SK-N-SH treated with all-trans-retinoic acid at 6 μM for 48 hours (cell line): Measurements from ENCODE around the gene ZSWIM9.

Source experiments
- ARNTL ChIP-seq: fragments of 450-650 bp; formaldehyde crosslinking; IDR thresholded peaks from 2 replicates; pipeline ENCODE4 v1.5.0; 2020; ENCODE audit warnings: low read depth, mild to moderate bottlenecking, moderate library complexity, borderline replicate concordance
- BACH2 ChIP-seq: fragments of 250-450 bp; sonication (Bioruptor Pico); IDR thresholded peaks from 2 replicates; pipeline ENCODE4 v1.9.0; 2021; ENCODE audit warnings: mild to moderate bottlenecking, borderline replicate concordance
- CREB5 ChIP-seq: fragments of 250-450 bp; sonication (Bioruptor Pico); IDR thresholded peaks from 2 replicates; pipeline ENCODE4 v1.5.1; 2020; ENCODE audit warnings: low read depth, mild to moderate bottlenecking, moderate library complexity
- CSDC2 ChIP-seq: fragments of 250-450 bp; sonication (Bioruptor Pico); IDR thresholded peaks from 2 replicates; pipeline ENCODE4 v1.5.0; 2020; ENCODE audit warnings: mild to moderate bottlenecking, moderate library complexity
- ESRRG ChIP-seq: fragments of 250-450 bp; sonication (Bioruptor Pico); IDR thresholded peaks from 2 replicates; pipeline ENCODE4 v1.6.1; 2021; ENCODE audit warnings: mild to moderate bottlenecking
- GLIS3 ChIP-seq: fragments of 250-450 bp; sonication (Bioruptor Pico); IDR thresholded peaks from 2 replicates; pipeline ENCODE4 v1.5.0; 2020; ENCODE audit warnings: mild to moderate bottlenecking, moderate library complexity
- PPARA ChIP-seq: fragments of 250-450 bp; sonication (Bioruptor Pico); IDR thresholded peaks from 2 replicates; pipeline ENCODE4 v1.5.0; 2020; ENCODE audit warnings: mild to moderate bottlenecking, borderline replicate concordance
- SNAI2 ChIP-seq: fragments of 250-450 bp; sonication (Bioruptor Pico); IDR thresholded peaks from 2 replicates; pipeline ENCODE4 v1.5.0; 2020; ENCODE audit warnings: mild to moderate bottlenecking, moderate library complexity
- TOX ChIP-seq: fragments of 250-450 bp; sonication (Bioruptor Pico); IDR thresholded peaks from 2 replicates; pipeline ENCODE4 v1.8.0; 2021; ENCODE audit warnings: mild to moderate bottlenecking, moderate library complexity, borderline replicate concordance
- ZFP30 ChIP-seq: fragments of 450-650 bp; formaldehyde crosslinking; IDR thresholded peaks from 2 replicates; pipeline ENCODE4 v1.5.0; 2022; ENCODE audit warnings: mild to moderate bottlenecking, moderate library complexity
- ZNF565 ChIP-seq: fragments of 450-650 bp; formaldehyde crosslinking; conservative IDR thresholded peaks from 2 replicates; pipeline ENCODE4 v1.5.0; 2020; ENCODE audit warnings: low read depth, mild to moderate bottlenecking, moderate library complexity
- ZNF8 ChIP-seq: fragments of 450-650 bp; formaldehyde crosslinking; IDR thresholded peaks from 2 replicates; pipeline ENCODE4 v1.5.0; 2020; ENCODE audit warnings: mild to moderate bottlenecking, moderate library complexity
- TF ChIP-seq, protein P1 (sequence below): fragments of 250-450 bp; sonication (Bioruptor Pico); IDR thresholded peaks from 2 replicates; pipeline ENCODE4 v1.8.0; 2020; ENCODE audit warnings: mild to moderate bottlenecking, moderate library complexity, borderline replicate concordance

GRCh38 chr19:48196321-48196763, 25.9 kb downstream of the ZSWIM9 start:
- no peak for TF ChIP-seq PPARA
- TF ChIP-seq ZNF8: no peak
- TF ChIP-seq TOX (CRISPR knock-in tag): no peak
- no peak for TF ChIP-seq SNAI2 (CRISPR knock-in tag)
- no peak for TF ChIP-seq BACH2 (CRISPR knock-in tag)
- TF ChIP-seq GLIS3 (CRISPR knock-in tag): no peak
- TF ChIP-seq ZFP30 (CRISPR knock-in tag): no peak
- no peak for TF ChIP-seq ZNF565
- TF ChIP-seq CSDC2 (CRISPR knock-in tag): no peak
- no peak for TF ChIP-seq CREB5 (CRISPR knock-in tag)
- no peak for TF ChIP-seq ARNTL (CRISPR knock-in tag)
- TF ChIP-seq, protein P1, sequence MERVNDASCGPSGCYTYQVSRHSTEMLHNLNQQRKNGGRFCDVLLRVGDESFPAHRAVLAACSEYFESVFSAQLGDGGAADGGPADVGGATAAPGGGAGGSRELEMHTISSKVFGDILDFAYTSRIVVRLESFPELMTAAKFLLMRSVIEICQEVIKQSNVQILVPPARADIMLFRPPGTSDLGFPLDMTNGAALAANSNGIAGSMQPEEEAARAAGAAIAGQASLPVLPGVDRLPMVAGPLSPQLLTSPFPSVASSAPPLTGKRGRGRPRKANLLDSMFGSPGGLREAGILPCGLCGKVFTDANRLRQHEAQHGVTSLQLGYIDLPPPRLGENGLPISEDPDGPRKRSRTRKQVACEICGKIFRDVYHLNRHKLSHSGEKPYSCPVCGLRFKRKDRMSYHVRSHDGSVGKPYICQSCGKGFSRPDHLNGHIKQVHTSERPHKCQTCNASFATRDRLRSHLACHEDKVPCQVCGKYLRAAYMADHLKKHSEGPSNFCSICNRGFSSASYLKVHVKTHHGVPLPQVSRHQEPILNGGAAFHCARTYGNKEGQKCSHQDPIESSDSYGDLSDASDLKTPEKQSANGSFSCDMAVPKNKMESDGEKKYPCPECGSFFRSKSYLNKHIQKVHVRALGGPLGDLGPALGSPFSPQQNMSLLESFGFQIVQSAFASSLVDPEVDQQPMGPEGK (CRISPR knock-in tag): no peak
- TF ChIP-seq ESRRG: no peak
